ENCODE measurements around the gene PKIG. TPM values are rescaled to one million over a fixed set of nuclear protein-coding genes. Genes with fewer than 3 reads are reported as not detected.

Gene PKIG
- total and polyA plus RNA-seq, 2 experiments from 2014 or later: 29.7 to 33.2 TPM

DNA sequence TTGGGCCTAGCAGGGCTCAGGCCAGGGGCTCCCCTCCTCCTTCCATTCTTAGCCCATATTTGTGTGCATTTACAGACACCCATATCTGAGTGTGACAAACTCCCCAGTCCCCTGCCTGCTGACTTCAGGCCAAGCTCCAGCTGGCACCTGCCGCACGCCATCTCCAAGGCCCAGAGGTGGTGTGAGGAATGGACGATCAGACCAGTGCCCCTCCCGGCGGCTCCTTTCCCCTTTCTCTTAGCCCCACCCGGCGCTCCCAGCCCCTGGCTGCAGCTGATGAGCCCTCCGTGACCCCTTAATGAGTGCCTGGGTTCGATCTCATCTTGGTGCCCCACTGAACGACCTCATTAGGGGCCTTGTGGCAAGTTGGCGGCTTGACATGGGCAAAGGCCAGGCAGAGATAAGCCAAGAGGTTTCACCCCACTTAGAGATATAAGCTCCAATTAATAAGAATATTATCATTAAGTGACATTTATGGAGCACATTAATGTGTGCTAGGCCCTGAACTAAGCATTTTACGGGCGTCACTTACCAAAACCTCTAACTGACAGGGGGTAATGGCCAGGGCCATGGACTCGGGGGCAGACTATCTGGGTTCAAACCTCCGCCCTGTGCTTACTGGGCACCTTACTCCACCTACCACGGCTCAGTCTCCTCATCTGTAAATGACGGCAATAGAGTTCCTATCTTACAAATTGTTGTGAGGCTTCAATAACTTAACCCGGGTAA, 51.7 kb downstream of the PKIG start:
- no peak for DNase-seq (ENCODE audit: low spot score)
- H3K27ac ChIP-seq (ENCODE audit: low read depth): no peak overlapping the region
- H3K27me3 Mint-ChIP-seq (ENCODE audit: insufficient read depth, low read depth, poor library complexity): peaks cover 7% of the 10 kb centered on the region
- H3K36me3 ChIP-seq (ENCODE audit: insufficient read depth): no peaks in the 10 kb centered on the region
- H3K27me3 ChIP-seq (ENCODE audit: insufficient read depth): no peaks in the 10 kb centered on the region
- H2AFZ ChIP-seq: no peak overlapping the region
- H3K4me3 ChIP-seq: no peak overlapping the region
- H4K20me1 ChIP-seq (replicated peaks; ENCODE audit: insufficient read depth): no peaks in the 10 kb centered on the region
- no peaks in the 10 kb centered on the region for H3K79me2 ChIP-seq (replicated peaks; ENCODE audit: insufficient read depth)
- H3K4me3 Mint-ChIP-seq: no peak overlapping the region
- TF ChIP-seq EZH2phosphoT487 (IDR thresholded peaks at IDR 0.05; ENCODE audit: unreplicated experiment): no peak
- TF ChIP-seq ZNF331 (CRISPR knock-in tag; IDR thresholded peaks at IDR 0.05; ENCODE audit: low read depth): no peak
- TF ChIP-seq, protein P1, sequence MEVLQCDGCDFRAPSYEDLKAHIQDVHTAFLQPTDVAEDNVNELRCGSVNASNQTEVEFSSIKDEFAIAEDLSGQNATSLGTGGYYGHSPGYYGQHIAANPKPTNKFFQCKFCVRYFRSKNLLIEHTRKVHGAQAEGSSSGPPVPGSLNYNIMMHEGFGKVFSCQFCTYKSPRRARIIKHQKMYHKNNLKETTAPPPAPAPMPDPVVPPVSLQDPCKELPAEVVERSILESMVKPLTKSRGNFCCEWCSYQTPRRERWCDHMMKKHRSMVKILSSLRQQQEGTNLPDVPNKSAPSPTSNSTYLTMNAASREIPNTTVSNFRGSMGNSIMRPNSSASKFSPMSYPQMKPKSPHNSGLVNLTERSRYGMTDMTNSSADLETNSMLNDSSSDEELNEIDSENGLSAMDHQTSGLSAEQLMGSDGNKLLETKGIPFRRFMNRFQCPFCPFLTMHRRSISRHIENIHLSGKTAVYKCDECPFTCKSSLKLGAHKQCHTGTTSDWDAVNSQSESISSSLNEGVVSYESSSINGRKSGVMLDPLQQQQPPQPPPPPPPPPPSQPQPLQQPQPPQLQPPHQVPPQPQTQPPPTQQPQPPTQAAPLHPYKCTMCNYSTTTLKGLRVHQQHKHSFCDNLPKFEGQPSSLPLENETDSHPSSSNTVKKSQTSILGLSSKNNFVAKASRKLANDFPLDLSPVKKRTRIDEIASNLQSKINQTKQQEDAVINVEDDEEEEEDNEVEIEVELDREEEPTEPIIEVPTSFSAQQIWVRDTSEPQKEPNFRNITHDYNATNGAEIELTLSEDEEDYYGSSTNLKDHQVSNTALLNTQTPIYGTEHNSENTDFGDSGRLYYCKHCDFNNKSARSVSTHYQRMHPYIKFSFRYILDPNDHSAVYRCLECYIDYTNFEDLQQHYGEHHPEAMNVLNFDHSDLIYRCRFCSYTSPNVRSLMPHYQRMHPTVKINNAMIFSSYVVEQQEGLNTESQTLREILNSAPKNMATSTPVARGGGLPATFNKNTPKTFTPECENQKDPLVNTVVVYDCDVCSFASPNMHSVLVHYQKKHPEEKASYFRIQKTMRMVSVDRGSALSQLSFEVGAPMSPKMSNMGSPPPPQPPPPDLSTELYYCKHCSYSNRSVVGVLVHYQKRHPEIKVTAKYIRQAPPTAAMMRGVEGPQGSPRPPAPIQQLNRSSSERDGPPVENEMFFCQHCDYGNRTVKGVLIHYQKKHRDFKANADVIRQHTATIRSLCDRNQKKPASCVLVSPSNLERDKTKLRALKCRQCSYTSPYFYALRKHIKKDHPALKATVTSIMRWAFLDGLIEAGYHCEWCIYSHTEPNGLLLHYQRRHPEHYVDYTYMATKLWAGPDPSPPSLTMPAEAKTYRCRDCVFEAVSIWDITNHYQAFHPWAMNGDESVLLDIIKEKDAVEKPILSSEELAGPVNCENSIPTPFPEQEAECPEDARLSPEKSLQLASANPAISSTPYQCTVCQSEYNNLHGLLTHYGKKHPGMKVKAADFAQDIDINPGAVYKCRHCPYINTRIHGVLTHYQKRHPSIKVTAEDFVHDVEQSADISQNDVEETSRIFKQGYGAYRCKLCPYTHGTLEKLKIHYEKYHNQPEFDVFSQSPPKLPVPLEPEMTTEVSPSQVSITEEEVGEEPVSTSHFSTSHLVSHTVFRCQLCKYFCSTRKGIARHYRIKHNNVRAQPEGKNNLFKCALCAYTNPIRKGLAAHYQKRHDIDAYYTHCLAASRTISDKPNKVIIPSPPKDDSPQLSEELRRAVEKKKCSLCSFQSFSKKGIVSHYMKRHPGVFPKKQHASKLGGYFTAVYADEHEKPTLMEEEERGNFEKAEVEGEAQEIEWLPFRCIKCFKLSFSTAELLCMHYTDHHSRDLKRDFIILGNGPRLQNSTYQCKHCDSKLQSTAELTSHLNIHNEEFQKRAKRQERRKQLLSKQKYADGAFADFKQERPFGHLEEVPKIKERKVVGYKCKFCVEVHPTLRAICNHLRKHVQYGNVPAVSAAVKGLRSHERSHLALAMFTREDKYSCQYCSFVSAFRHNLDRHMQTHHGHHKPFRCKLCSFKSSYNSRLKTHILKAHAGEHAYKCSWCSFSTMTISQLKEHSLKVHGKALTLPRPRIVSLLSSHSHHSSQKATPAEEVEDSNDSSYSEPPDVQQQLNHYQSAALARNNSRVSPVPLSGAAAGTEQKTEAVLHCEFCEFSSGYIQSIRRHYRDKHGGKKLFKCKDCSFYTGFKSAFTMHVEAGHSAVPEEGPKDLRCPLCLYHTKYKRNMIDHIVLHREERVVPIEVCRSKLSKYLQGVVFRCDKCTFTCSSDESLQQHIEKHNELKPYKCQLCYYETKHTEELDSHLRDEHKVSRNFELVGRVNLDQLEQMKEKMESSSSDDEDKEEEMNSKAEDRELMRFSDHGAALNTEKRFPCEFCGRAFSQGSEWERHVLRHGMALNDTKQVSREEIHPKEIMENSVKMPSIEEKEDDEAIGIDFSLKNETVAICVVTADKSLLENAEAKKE (CRISPR knock-in tag; IDR thresholded peaks at IDR 0.05): no peak
- TF ChIP-seq, protein P2, sequence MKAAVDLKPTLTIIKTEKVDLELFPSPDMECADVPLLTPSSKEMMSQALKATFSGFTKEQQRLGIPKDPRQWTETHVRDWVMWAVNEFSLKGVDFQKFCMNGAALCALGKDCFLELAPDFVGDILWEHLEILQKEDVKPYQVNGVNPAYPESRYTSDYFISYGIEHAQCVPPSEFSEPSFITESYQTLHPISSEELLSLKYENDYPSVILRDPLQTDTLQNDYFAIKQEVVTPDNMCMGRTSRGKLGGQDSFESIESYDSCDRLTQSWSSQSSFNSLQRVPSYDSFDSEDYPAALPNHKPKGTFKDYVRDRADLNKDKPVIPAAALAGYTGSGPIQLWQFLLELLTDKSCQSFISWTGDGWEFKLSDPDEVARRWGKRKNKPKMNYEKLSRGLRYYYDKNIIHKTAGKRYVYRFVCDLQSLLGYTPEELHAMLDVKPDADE (IDR thresholded peaks at IDR 0.05): no peak
- TF ChIP-seq JUNB (IDR thresholded peaks at IDR 0.05; ENCODE audit: unreplicated experiment): no peak
- no peak for TF ChIP-seq STAT1 (IDR thresholded peaks at IDR 0.05; ENCODE audit: unreplicated experiment)
- H3K9me3 Mint-ChIP-seq: peaks cover 8% of the 10 kb centered on the region
- no peak overlapping the region for H3K27ac Mint-ChIP-seq
- peaks cover 5% of the 10 kb centered on the region for H3K4me1 ChIP-seq (ENCODE audit: insufficient read depth)
- peaks cover 11% of the 10 kb centered on the region for H3K4me1 Mint-ChIP-seq
- H3K36me3 Mint-ChIP-seq (ENCODE audit: low read depth): peaks cover 12% of the 10 kb centered on the region
- H3K9me2 ChIP-seq (ENCODE audit: insufficient read depth): no peaks in the 10 kb centered on the region
- H3K4me2 ChIP-seq: no peak overlapping the region
- H3F3A ChIP-seq (replicated peaks; ENCODE audit: low read depth): no peaks in the 10 kb centered on the region
- no peak for ATAC-seq

All from GM23338 (cell line).